SK-N-SH treated with all-trans-retinoic acid at 6 μM for 48 hours (cell line): ENCODE data around the gene COL6A1.

Experiments used
- ATAC-seq: fragments of 200-7000 bp; cut with Tn5 transposase; 3 replicates; pipeline ENCODE4 v1.9.1; 2020; ENCODE audit warnings: mild to moderate bottlenecking, moderate library complexity
- ARNTL ChIP-seq: fragments of 450-650 bp; formaldehyde crosslinking; IDR thresholded peaks from 2 replicates; pipeline ENCODE4 v1.5.0; 2020; ENCODE audit warnings: low read depth, mild to moderate bottlenecking, moderate library complexity, borderline replicate concordance
- BACH2 ChIP-seq: fragments of 250-450 bp; sonication (Bioruptor Pico); IDR thresholded peaks from 2 replicates; pipeline ENCODE4 v1.9.0; 2021; ENCODE audit warnings: mild to moderate bottlenecking, borderline replicate concordance
- ISL1 ChIP-seq: fragments of 250-450 bp; sonication (Bioruptor Pico); IDR thresholded peaks from 2 replicates; pipeline ENCODE4 v2.1.2; 2022; ENCODE audit warnings: mild to moderate bottlenecking, moderate library complexity
- OSR1 ChIP-seq: fragments of 250-450 bp; sonication (Bioruptor Pico); IDR thresholded peaks from 2 replicates; pipeline ENCODE4 v1.8.0; 2022; ENCODE audit warnings: moderate library complexity, mild to moderate bottlenecking, inconsistent platforms
- RARB ChIP-seq: fragments of 250-450 bp; sonication (Bioruptor Pico); IDR thresholded peaks from 2 replicates; pipeline ENCODE4 v1.8.0; 2021; ENCODE audit warnings: mild to moderate bottlenecking, moderate library complexity
- SNAI2 ChIP-seq: fragments of 250-450 bp; sonication (Bioruptor Pico); IDR thresholded peaks from 2 replicates; pipeline ENCODE4 v1.5.0; 2020; ENCODE audit warnings: mild to moderate bottlenecking, moderate library complexity
- TCF4 ChIP-seq: fragments of 250-450 bp; sonication (Bioruptor Pico); IDR thresholded peaks from 2 replicates; pipeline ENCODE4 v1.8.0; 2021; ENCODE audit warnings: mild to moderate bottlenecking, moderate library complexity, borderline replicate concordance
- ZC3H10 ChIP-seq: fragments of 250-450 bp; sonication (Bioruptor Pico); IDR thresholded peaks from 2 replicates; pipeline ENCODE4 v1.5.1; 2021; ENCODE audit warnings: mild to moderate bottlenecking, moderate library complexity
- ZNF565 ChIP-seq: fragments of 450-650 bp; formaldehyde crosslinking; conservative IDR thresholded peaks from 2 replicates; pipeline ENCODE4 v1.5.0; 2020; ENCODE audit warnings: low read depth, mild to moderate bottlenecking, moderate library complexity
- ZNF8 ChIP-seq: fragments of 450-650 bp; formaldehyde crosslinking; IDR thresholded peaks from 2 replicates; pipeline ENCODE4 v1.5.0; 2020; ENCODE audit warnings: mild to moderate bottlenecking, moderate library complexity
- TF ChIP-seq, protein P1 (sequence below): fragments of 250-450 bp; sonication (Bioruptor Pico); IDR thresholded peaks from 2 replicates; pipeline ENCODE4 v1.8.0; 2021; ENCODE audit warnings: low read depth, mild to moderate bottlenecking, moderate library complexity, borderline replicate concordance
- TF ChIP-seq, protein P2 (sequence below): fragments of 250-450 bp; sonication (Bioruptor Pico); IDR thresholded peaks from 2 replicates; pipeline ENCODE4 v1.5.1; 2020; ENCODE audit warnings: low read depth, mild to moderate bottlenecking, moderate library complexity
- TF ChIP-seq, protein P3 (sequence below): fragments of 250-450 bp; sonication (Bioruptor Pico); IDR thresholded peaks from 2 replicates; pipeline ENCODE4 v1.5.0; 2020; ENCODE audit warnings: mild to moderate bottlenecking, moderate library complexity
- TF ChIP-seq, protein P4 (sequence below): fragments of 250-450 bp; sonication (Bioruptor Pico); IDR thresholded peaks from 2 replicates; pipeline ENCODE4 v1.8.0; 2020; ENCODE audit warnings: mild to moderate bottlenecking, moderate library complexity, borderline replicate concordance

COL6A1 gene

DNA sequence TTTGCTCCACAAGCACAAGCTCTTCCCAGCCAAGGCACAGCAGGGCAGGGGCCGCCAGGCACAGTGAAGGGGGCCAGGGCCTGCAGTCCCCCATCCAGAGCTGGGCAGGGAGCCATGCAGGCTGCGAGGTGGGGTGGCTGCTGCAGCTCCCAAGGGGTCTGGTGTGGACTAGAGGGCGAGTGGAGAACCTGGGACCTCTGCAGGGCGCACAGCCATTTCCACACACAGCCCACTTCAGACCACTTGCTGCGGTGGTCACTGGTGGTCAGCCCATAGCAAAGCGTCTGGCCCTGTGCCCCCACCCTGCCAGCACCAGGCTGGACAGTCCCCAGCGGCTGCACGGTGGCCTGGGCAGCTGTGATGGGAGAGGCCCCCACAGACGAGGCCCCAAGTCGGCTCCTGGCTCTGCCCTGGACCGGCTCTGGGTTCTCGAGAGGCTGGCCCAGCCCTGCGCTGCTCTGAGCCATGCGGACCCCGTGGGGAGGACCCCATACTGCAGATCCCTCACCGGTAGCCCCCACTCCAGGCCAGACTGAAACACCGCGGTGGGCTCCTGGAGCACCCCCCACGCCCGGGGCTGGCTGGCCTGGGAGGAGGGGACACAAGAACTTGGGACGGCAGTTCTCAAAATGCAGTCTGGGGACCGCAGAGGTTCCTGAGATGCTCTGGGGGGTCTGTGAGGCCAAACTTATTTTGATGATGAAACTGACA, 69.3 kb downstream of the COL6A1 start (continued):
- TF ChIP-seq, protein P1, sequence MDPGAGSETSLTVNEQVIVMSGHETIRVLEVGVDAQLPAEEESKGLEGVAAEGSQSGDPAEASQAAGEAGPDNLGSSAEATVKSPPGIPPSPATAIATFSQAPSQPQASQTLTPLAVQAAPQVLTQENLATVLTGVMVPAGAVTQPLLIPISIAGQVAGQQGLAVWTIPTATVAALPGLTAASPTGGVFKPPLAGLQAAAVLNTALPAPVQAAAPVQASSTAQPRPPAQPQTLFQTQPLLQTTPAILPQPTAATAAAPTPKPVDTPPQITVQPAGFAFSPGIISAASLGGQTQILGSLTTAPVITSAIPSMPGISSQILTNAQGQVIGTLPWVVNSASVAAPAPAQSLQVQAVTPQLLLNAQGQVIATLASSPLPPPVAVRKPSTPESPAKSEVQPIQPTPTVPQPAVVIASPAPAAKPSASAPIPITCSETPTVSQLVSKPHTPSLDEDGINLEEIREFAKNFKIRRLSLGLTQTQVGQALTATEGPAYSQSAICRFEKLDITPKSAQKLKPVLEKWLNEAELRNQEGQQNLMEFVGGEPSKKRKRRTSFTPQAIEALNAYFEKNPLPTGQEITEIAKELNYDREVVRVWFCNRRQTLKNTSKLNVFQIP (CRISPR knock-in tag): no peak
- TF ChIP-seq OSR1 (CRISPR knock-in tag) (no peak), ZNF8 (no peak), ARNTL (CRISPR knock-in tag) (no peak), SNAI2 (CRISPR knock-in tag) (no peak)
- TF ChIP-seq, protein P2, sequence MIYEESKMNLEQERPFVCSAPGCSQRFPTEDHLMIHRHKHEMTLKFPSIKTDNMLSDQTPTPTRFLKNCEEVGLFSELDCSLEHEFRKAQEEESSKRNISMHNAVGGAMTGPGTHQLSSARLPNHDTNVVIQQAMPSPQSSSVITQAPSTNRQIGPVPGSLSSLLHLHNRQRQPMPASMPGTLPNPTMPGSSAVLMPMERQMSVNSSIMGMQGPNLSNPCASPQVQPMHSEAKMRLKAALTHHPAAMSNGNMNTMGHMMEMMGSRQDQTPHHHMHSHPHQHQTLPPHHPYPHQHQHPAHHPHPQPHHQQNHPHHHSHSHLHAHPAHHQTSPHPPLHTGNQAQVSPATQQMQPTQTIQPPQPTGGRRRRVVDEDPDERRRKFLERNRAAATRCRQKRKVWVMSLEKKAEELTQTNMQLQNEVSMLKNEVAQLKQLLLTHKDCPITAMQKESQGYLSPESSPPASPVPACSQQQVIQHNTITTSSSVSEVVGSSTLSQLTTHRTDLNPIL (CRISPR knock-in tag): no peak

DNA sequence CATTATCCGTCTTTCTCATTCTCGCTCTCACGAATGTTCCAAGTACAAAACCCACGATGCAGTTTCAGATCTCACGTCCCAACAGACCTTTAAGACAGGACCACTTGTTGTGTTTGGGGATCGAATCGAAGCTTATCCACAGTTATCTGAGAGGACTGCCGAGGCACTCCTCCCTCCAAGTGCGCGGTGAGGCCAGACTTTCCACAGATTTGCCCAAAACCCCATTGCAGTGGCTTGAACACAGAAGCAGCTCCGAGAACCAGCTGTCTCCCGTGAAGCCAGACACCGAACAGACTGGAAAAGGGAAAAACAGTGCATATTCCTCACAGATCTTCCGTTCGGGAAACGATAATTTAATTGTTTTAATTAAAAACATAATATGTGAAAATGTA, 69.8 kb downstream of the COL6A1 start:
- ATAC-seq: no peak
- no peak for TF ChIP-seq RARB (CRISPR knock-in tag)
- TF ChIP-seq, protein P3, sequence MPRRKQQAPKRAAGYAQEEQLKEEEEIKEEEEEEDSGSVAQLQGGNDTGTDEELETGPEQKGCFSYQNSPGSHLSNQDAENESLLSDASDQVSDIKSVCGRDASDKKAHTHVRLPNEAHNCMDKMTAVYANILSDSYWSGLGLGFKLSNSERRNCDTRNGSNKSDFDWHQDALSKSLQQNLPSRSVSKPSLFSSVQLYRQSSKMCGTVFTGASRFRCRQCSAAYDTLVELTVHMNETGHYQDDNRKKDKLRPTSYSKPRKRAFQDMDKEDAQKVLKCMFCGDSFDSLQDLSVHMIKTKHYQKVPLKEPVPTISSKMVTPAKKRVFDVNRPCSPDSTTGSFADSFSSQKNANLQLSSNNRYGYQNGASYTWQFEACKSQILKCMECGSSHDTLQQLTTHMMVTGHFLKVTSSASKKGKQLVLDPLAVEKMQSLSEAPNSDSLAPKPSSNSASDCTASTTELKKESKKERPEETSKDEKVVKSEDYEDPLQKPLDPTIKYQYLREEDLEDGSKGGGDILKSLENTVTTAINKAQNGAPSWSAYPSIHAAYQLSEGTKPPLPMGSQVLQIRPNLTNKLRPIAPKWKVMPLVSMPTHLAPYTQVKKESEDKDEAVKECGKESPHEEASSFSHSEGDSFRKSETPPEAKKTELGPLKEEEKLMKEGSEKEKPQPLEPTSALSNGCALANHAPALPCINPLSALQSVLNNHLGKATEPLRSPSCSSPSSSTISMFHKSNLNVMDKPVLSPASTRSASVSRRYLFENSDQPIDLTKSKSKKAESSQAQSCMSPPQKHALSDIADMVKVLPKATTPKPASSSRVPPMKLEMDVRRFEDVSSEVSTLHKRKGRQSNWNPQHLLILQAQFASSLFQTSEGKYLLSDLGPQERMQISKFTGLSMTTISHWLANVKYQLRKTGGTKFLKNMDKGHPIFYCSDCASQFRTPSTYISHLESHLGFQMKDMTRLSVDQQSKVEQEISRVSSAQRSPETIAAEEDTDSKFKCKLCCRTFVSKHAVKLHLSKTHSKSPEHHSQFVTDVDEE: no peak
- no peak for TF ChIP-seq BACH2 (CRISPR knock-in tag)
- TF ChIP-seq ZC3H10: no peak
- TF ChIP-seq, protein P2 (CRISPR knock-in tag): no peak
- no peak for TF ChIP-seq ISL1 (CRISPR knock-in tag)
- TF ChIP-seq ZNF565 (CRISPR knock-in tag): no peak
- TF ChIP-seq, protein P1 (CRISPR knock-in tag): no peak
- no peak for TF ChIP-seq TCF4

DNA sequence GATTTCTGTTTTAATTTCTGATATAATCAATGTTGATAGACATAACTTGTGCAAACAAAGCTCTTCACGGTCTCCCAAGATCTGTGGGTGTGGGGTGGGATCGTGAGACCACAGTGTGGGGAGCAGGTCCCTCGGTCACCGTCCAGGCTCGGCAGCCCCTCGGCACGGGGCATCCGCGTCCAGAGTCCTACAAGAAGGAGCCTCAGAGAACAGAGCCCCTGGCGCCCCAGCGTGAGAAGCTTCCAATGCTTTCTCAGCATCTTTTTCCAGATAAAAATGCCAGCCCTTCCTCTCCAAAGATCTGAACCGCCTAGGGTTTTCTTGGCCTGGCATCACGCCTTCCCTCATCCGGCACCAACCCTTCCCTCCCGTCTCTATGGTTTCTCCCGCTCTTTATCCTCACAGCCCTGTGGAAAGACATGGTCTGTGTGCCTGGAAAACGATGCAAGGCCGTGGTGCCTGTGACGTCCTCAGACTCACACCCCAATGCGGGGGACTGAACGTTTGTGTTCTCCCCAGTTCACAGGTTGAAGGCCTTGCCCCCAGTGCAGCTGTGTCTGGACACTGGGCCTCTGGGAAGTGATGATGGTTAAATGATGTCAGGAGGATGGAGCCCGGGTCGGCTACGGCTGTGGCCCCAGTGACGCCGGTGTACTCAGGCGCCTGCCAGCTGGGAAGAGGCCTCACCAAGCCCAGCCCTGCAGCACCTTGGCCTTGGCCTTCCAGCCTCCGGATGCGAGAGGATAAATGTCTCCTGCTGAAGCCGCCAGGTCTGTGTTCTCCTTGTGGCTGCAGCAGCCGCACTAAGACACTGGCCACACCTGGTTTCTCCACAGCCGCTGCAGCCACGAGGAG, 70.5 kb downstream of the COL6A1 start:
- TF ChIP-seq, protein P4, sequence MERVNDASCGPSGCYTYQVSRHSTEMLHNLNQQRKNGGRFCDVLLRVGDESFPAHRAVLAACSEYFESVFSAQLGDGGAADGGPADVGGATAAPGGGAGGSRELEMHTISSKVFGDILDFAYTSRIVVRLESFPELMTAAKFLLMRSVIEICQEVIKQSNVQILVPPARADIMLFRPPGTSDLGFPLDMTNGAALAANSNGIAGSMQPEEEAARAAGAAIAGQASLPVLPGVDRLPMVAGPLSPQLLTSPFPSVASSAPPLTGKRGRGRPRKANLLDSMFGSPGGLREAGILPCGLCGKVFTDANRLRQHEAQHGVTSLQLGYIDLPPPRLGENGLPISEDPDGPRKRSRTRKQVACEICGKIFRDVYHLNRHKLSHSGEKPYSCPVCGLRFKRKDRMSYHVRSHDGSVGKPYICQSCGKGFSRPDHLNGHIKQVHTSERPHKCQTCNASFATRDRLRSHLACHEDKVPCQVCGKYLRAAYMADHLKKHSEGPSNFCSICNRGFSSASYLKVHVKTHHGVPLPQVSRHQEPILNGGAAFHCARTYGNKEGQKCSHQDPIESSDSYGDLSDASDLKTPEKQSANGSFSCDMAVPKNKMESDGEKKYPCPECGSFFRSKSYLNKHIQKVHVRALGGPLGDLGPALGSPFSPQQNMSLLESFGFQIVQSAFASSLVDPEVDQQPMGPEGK (CRISPR knock-in tag): no peak
- TF ChIP-seq, all 23 proteins: peak for 0
- no peak for ATAC-seq
